ENCODE data around the gene FUS.

Gene FUS

DNA sequence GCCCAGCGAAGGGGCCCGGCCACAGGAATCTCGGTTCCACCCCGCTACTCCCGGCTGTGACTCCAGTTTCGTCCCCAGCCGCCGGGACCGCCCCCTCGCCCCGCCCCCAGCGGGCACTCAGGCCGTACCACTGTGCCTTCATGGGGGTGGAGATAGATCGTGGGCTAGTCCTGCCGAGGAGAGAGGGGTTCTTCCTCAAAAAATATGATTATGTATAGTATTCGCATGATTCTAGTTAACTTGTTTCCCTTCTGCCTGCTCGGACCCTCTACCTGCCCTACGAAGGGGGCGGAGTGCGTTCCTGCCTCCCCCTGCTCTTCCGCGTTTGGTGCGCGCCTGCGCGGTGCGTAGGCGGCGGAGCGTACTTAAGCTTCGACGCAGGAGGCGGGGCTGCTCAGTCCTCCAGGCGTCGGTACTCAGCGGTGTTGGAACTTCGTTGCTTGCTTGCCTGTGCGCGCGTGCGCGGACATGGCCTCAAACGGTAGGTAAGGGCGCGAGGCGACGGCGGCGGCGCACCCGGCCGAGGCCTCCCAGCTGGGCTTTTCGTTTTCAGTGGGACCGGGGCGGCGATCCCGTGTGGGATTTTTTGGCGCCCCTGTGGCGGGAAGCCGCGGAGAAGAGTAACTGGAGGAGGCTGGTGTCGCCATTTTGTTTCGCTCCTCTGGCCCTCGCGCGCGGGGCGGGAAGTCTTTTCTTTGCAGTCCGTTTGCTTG lies at the start of gene FUS (continued):
- TF ChIP-seq ZNF324 (tag by site-specific recombination; IDR thresholded peaks at IDR 0.05) (peak; percentile 92), ZNF600 (tag by site-specific recombination; IDR thresholded peaks at IDR 0.05) (peak; percentile 3; the same call in 1 of the 2 replicates), ZNF747 (tag by site-specific recombination; IDR thresholded peaks at IDR 0.05) (peak; percentile 89; the same call in 1 of the 2 replicates), ZNF660 (tag by site-specific recombination; IDR thresholded peaks at IDR 0.05) (peak; percentile 96), ZNF341 (tag by site-specific recombination; IDR thresholded peaks at IDR 0.05; ENCODE audit: low read depth) (peak; percentile 45; the same call in 1 of the 2 replicates), OVOL3 (tag by site-specific recombination; IDR thresholded peaks at IDR 0.05) (peak; percentile 62), ZIC2 (tag by site-specific recombination; IDR thresholded peaks at IDR 0.05) (peak; percentile 23; the same call in 1 of the 2 replicates), ZSCAN16 (tag by site-specific recombination; IDR thresholded peaks at IDR 0.05) (no peak), ZBTB17 (tag by site-specific recombination; IDR thresholded peaks at IDR 0.05) (peak; percentile 89), ZNF140 (tag by site-specific recombination; IDR thresholded peaks at IDR 0.05) (no peak), ZSCAN30 (tag by site-specific recombination; IDR thresholded peaks at IDR 0.05) (peak; percentile 62), KLF8 (tag by site-specific recombination; IDR thresholded peaks at IDR 0.05) (peak; percentile 82), ZNF571 (tag by site-specific recombination; IDR thresholded peaks at IDR 0.05) (no peak)
- TF ChIP-seq, protein P1, sequence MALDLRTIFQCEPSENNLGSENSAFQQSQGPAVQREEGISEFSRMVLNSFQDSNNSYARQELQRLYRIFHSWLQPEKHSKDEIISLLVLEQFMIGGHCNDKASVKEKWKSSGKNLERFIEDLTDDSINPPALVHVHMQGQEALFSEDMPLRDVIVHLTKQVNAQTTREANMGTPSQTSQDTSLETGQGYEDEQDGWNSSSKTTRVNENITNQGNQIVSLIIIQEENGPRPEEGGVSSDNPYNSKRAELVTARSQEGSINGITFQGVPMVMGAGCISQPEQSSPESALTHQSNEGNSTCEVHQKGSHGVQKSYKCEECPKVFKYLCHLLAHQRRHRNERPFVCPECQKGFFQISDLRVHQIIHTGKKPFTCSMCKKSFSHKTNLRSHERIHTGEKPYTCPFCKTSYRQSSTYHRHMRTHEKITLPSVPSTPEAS (tag by site-specific recombination; IDR thresholded peaks at IDR 0.05), result peak; percentile 50
- TF ChIP-seq, protein P2, sequence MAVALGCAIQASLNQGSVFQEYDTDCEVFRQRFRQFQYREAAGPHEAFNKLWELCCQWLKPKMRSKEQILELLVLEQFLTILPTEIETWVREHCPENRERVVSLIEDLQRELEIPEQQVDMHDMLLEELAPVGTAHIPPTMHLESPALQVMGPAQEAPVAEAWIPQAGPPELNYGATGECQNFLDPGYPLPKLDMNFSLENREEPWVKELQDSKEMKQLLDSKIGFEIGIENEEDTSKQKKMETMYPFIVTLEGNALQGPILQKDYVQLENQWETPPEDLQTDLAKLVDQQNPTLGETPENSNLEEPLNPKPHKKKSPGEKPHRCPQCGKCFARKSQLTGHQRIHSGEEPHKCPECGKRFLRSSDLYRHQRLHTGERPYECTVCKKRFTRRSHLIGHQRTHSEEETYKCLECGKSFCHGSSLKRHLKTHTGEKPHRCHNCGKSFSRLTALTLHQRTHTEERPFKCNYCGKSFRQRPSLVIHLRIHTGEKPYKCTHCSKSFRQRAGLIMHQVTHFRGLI (tag by site-specific recombination; IDR thresholded peaks at IDR 0.05), result peak; percentile 30; the same call in 1 of the 2 replicates

DNA sequence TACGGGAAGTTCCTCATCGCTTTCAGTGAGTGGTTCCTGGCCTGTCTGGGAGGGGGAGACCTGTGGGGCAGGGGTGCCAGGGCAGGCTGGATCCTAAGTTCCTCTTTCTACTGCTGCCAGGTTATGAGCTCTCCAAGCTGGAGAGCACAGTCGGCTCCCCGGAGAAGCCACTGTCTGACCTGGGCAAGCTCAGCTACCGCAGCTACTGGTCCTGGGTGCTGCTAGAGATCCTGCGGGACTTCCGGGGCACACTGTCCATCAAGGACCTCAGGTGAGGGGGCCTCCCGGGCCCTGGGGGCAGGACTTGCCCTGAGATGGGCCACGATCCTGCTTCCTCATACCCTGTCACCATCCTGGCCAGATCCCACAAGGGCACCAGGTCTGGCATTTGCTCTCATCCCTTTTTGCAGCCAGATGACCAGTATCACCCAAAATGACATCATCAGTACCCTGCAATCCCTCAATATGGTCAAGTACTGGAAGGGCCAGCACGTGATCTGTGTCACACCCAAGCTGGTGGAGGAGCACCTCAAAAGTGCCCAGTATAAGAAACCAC lies 49.5 kb upstream of the FUS start:
- ChIA-PET POLR2A (interaction anchor here (1.1 to 5.7 kb wide), 3 partner anchors 13 to 329 kb away, joined by 3 to 35 read pairs (median 3); partner anchors contain the start of genes ARMC5 and KAT8), CTCF (interaction anchor here (0.7 to 1.9 kb wide), 3 partner anchors 12 to 146 kb away, joined by 3 to 13 read pairs (median 4); partner anchors contain the start of gene HSD3B7)
- no peaks in the 10 kb centered on the region for H3K9me3 ChIP-seq (ENCODE audit: control insufficient read depth, insufficient read depth, low read depth, low read length)
- peaks cover 9% of the 10 kb centered on the region; the same call in 1 of the 2 replicates for H3K4me1 ChIP-seq (ENCODE audit: control insufficient read depth, insufficient read depth, low read length)
- no peak overlapping the region for H3K27ac ChIP-seq (ENCODE audit: extremely low read depth, low read depth, low read length)
- H3K4me3 ChIP-seq (ENCODE audit: low read depth, low read length), result no peak overlapping the region
- TF ChIP-seq, protein P3, sequence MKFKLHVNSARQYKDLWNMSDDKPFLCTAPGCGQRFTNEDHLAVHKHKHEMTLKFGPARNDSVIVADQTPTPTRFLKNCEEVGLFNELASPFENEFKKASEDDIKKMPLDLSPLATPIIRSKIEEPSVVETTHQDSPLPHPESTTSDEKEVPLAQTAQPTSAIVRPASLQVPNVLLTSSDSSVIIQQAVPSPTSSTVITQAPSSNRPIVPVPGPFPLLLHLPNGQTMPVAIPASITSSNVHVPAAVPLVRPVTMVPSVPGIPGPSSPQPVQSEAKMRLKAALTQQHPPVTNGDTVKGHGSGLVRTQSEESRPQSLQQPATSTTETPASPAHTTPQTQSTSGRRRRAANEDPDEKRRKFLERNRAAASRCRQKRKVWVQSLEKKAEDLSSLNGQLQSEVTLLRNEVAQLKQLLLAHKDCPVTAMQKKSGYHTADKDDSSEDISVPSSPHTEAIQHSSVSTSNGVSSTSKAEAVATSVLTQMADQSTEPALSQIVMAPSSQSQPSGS (tag by site-specific recombination; IDR thresholded peaks at IDR 0.05; ENCODE audit: low read depth), result 0 out of 2 replicates have a peak, but pooled peaks have one; percentile 28
- TF ChIP-seq, protein P4, sequence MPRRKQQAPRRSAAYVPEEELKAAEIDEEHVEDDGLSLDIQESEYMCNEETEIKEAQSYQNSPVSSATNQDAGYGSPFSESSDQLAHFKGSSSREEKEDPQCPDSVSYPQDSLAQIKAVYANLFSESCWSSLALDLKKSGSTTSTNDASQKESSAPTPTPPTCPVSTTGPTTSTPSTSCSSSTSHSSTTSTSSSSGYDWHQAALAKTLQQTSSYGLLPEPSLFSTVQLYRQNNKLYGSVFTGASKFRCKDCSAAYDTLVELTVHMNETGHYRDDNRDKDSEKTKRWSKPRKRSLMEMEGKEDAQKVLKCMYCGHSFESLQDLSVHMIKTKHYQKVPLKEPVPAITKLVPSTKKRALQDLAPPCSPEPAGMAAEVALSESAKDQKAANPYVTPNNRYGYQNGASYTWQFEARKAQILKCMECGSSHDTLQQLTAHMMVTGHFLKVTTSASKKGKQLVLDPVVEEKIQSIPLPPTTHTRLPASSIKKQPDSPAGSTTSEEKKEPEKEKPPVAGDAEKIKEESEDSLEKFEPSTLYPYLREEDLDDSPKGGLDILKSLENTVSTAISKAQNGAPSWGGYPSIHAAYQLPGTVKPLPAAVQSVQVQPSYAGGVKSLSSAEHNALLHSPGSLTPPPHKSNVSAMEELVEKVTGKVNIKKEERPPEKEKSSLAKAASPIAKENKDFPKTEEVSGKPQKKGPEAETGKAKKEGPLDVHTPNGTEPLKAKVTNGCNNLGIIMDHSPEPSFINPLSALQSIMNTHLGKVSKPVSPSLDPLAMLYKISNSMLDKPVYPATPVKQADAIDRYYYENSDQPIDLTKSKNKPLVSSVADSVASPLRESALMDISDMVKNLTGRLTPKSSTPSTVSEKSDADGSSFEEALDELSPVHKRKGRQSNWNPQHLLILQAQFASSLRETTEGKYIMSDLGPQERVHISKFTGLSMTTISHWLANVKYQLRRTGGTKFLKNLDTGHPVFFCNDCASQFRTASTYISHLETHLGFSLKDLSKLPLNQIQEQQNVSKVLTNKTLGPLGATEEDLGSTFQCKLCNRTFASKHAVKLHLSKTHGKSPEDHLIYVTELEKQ (tag by site-specific recombination; IDR thresholded peaks at IDR 0.05; ENCODE audit: borderline replicate concordance), result no peak
- no peak for TF ChIP-seq ZNF707 (tag by site-specific recombination; IDR thresholded peaks at IDR 0.05)
- peaks cover 0 to 67% of the 10 kb centered on the region in 2 experiments; a peak in 2 of 3 replicates for H3K36me3 ChIP-seq (ENCODE audit: control insufficient read depth in 2 of 2, insufficient read depth in 1 of 2, low read length in 2 of 2)

All from HEK293 (cell line).